ENCODE measurements around the gene SATB1. TPM values are rescaled to one million over a fixed set of nuclear protein-coding genes. Genes with fewer than 3 reads are reported as not detected.

Gene SATB1
- total RNA-seq, 1 donor from 2014 or later = 4.4 TPM

DNA sequence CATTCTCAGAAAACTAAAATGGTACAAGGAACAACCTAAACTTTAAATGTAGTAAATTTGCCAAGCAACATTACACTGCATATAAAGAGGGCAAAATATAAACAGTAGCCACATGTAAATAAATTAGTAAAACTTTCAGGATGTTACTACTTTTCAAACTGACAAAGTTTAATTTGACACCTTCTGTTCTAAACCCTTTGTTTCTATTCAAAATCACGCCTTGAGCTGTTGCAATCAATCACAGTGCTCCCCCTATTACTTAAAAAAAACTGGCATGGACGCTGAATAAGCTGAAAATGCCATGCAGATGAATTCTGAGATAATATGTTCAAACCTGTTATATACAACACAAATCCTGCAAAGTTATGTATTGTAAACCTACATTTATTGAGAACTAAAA, 69.3 kb downstream of the SATB1 start:
- H3K36me3 Mint-ChIP-seq (ENCODE audit: low read depth) = peaks cover 1% of the 10 kb centered on the region

GRCh38 chr3:18354701-18355100, 70.4 kb downstream of the SATB1 start:
- peaks cover 1% of the 10 kb centered on the region for H3K36me3 Mint-ChIP-seq (ENCODE audit: low read depth)
- H3K27ac Mint-ChIP-seq (ENCODE audit: unreplicated experiment) = no peak overlapping the region
- no peak for DNase-seq (ENCODE audit: low spot score)
- H3K27me3 Mint-ChIP-seq (ENCODE audit: low read depth) = no peaks in the 10 kb centered on the region
- H3K4me3 Mint-ChIP-seq (ENCODE audit: unreplicated experiment) = no peak overlapping the region
- H3K4me1 Mint-ChIP-seq (ENCODE audit: low read depth) = peaks cover 22% of the 10 kb centered on the region
- TF ChIP-seq CTCF (IDR thresholded peaks at IDR 0.05) = no peak
- H3K9me3 Mint-ChIP-seq (ENCODE audit: low read depth) = no peaks in the 10 kb centered on the region

More for the DNA sequence above, 69.3 kb downstream of the SATB1 start:
- no peak for DNase-seq (ENCODE audit: low spot score)
- no peak overlapping the region for H3K27ac Mint-ChIP-seq (ENCODE audit: unreplicated experiment)
- H3K4me1 Mint-ChIP-seq (ENCODE audit: low read depth) = peaks cover 22% of the 10 kb centered on the region
- no peak for TF ChIP-seq CTCF (IDR thresholded peaks at IDR 0.05)
- no peaks in the 10 kb centered on the region for H3K9me3 Mint-ChIP-seq (ENCODE audit: low read depth)
- no peaks in the 10 kb centered on the region for H3K27me3 Mint-ChIP-seq (ENCODE audit: low read depth)
- no peak overlapping the region for H3K4me3 Mint-ChIP-seq (ENCODE audit: unreplicated experiment)

GRCh38 chr3:18351823-18352744, 73.1 kb downstream of the SATB1 start:
- TF ChIP-seq CTCF (IDR thresholded peaks at IDR 0.05) = no peak
- H3K4me1 Mint-ChIP-seq (ENCODE audit: low read depth) = peaks cover 18% of the 10 kb centered on the region
- no peak for DNase-seq (ENCODE audit: low spot score)
- H3K36me3 Mint-ChIP-seq (ENCODE audit: low read depth) = peaks cover 4% of the 10 kb centered on the region
- no peak overlapping the region for H3K27ac Mint-ChIP-seq (ENCODE audit: unreplicated experiment)
- H3K27me3 Mint-ChIP-seq (ENCODE audit: low read depth) = no peaks in the 10 kb centered on the region
- H3K4me3 Mint-ChIP-seq (ENCODE audit: unreplicated experiment) = no peak overlapping the region
- no peaks in the 10 kb centered on the region for H3K9me3 Mint-ChIP-seq (ENCODE audit: low read depth)

GRCh38 chr3:18351069-18351628, 74.0 kb downstream of the SATB1 start:
- no peak overlapping the region for H3K27ac Mint-ChIP-seq (ENCODE audit: unreplicated experiment)
- H3K27me3 Mint-ChIP-seq (ENCODE audit: low read depth) = no peaks in the 10 kb centered on the region
- DNase-seq (ENCODE audit: low spot score) = no peak
- TF ChIP-seq CTCF (IDR thresholded peaks at IDR 0.05) = no peak
- peaks cover 18% of the 10 kb centered on the region for H3K4me1 Mint-ChIP-seq (ENCODE audit: low read depth)
- H3K36me3 Mint-ChIP-seq (ENCODE audit: low read depth) = peaks cover 4% of the 10 kb centered on the region
- no peak overlapping the region for H3K4me3 Mint-ChIP-seq (ENCODE audit: unreplicated experiment)
- H3K9me3 Mint-ChIP-seq (ENCODE audit: low read depth) = no peaks in the 10 kb centered on the region

- Mint-ChIP-seq H3K4me1 (ENCODE audit: low read depth) (peaks cover 2% of the 10 kb centered on the region), H3K36me3 (ENCODE audit: low read depth) (peaks cover 4% of the 10 kb centered on the region), H3K27ac (ENCODE audit: unreplicated experiment) (no peak overlapping the region)
Observed at GRCh38 chr3:18349197-18349798, 75.8 kb downstream of the SATB1 start.

More at GRCh38 chr3:18349197-18349798, 75.8 kb downstream of the SATB1 start:
- no peak overlapping the region for H3K4me3 Mint-ChIP-seq (ENCODE audit: unreplicated experiment)
- H3K9me3 Mint-ChIP-seq (ENCODE audit: low read depth) = no peaks in the 10 kb centered on the region
- DNase-seq (ENCODE audit: low spot score) = no peak
- no peaks in the 10 kb centered on the region for H3K27me3 Mint-ChIP-seq (ENCODE audit: low read depth)
- no peak for TF ChIP-seq CTCF (IDR thresholded peaks at IDR 0.05)

Data from chondrocyte (in vitro differentiated cells).